Stimulated activated effector memory CD8-positive, alpha-beta T cell treated with anti-CD3 and anti-CD28 coated beads, Interleukin-12 subunit alpha, Interleukin-12 subunit beta, amount 100 ng/mL, for 72 hours (primary cell): ENCODE results near the gene RBM23.
A peak's percentile ranks its signal among the peaks of the same experiment; 100 is the strongest.

Experiments
- ATAC-seq: fragments of 150-1000 bp; cut with Tn5 transposase; 2 replicates; pipeline ENCODE4 v1.10.0; 2021
- DNase-seq, 2 donors: peaks; one replicate each; pipeline ENCODE4 v3.0.0; 2021 to 2022; ENCODE audit warnings: low spot score in 2 of 2
- H3K27ac Mint-ChIP-seq: one replicate; pipeline ENCODE4 v1.8.0; 2022; ENCODE audit warnings: mild to moderate bottlenecking, mixed read lengths
- H3K36me3 Mint-ChIP-seq: one replicate; pipeline ENCODE4 v1.8.0; 2022; ENCODE audit warnings: mild to moderate bottlenecking, mixed read lengths
- H3K4me1 Mint-ChIP-seq: one replicate; pipeline ENCODE4 v1.8.0; 2022; ENCODE audit warnings: mixed read lengths
- H3K4me3 Mint-ChIP-seq: one replicate; pipeline ENCODE4 v1.8.0; 2022; ENCODE audit warnings: mild to moderate bottlenecking, mixed read lengths
- H3K9me3 Mint-ChIP-seq: one replicate; pipeline ENCODE4 v1.8.0; 2022; ENCODE audit warnings: mixed read lengths

RBM23 gene

GRCh38 chr14:22850944-22851764, 67.8 kb downstream of the RBM23 start:
- peak; percentile 87 for ATAC-seq
- Mint-ChIP-seq H3K36me3 (peaks cover 4% of the 10 kb centered on the region), H3K27ac (peak overlapping the region; percentile 63), H3K4me3 (peak overlapping the region; percentile 19), H3K4me1 (peaks cover 20% of the 10 kb centered on the region), H3K9me3 (no peaks in the 10 kb centered on the region)
- DNase-seq, result peak in 1 of 2 donors; percentile 72

GRCh38 chr14:22849212-22849819, 69.6 kb downstream of the RBM23 start:
- Mint-ChIP-seq H3K4me3 (no peak overlapping the region), H3K9me3 (no peaks in the 10 kb centered on the region), H3K27ac (peak overlapping the region; percentile 59), H3K4me1 (peaks cover 20% of the 10 kb centered on the region), H3K36me3 (peaks cover 4% of the 10 kb centered on the region)
- no peak for DNase-seq
- ATAC-seq, result no peak

- Mint-ChIP-seq H3K9me3 (no peaks in the 10 kb centered on the region), H3K4me3 (no peak overlapping the region), H3K4me1 (peaks cover 20% of the 10 kb centered on the region), H3K27ac (peak overlapping the region; percentile 59), H3K36me3 (peaks cover 4% of the 10 kb centered on the region)
- ATAC-seq (no peak), DNase-seq (no peak)
Measured at GRCh38 chr14:22848351-22849164, 70.4 kb downstream of the RBM23 start.

- DNase-seq (no peak), ATAC-seq (no peak)
- peaks cover 14% of the 10 kb centered on the region for H3K4me1 Mint-ChIP-seq
- H3K4me3 Mint-ChIP-seq, result no peak overlapping the region
- no peak overlapping the region for H3K27ac Mint-ChIP-seq
- peaks cover 4% of the 10 kb centered on the region for H3K36me3 Mint-ChIP-seq
- no peaks in the 10 kb centered on the region for H3K9me3 Mint-ChIP-seq
Measured at GRCh38 chr14:22847661-22848341, 71.1 kb downstream of the RBM23 start.

GRCh38 chr14:22846811-22847307, 72.1 kb downstream of the RBM23 start:
- H3K4me3 Mint-ChIP-seq, result no peak overlapping the region
- DNase-seq (no peak), ATAC-seq (no peak)
- no peaks in the 10 kb centered on the region for H3K9me3 Mint-ChIP-seq
- H3K27ac Mint-ChIP-seq, result peak overlapping the region; percentile 59
- peaks cover 11% of the 10 kb centered on the region for H3K4me1 Mint-ChIP-seq
- H3K36me3 Mint-ChIP-seq, result peaks cover 4% of the 10 kb centered on the region

- H3K27ac Mint-ChIP-seq, result peak overlapping the region; percentile 59
- no peaks in the 10 kb centered on the region for H3K9me3 Mint-ChIP-seq
- no peak overlapping the region for H3K4me3 Mint-ChIP-seq
- DNase-seq (no peak), ATAC-seq (no peak)
- peaks cover 3% of the 10 kb centered on the region for H3K4me1 Mint-ChIP-seq
- H3K36me3 Mint-ChIP-seq, result peaks cover 4% of the 10 kb centered on the region
Measured at GRCh38 chr14:22845821-22846625, 72.9 kb downstream of the RBM23 start.

- no peak overlapping the region for H3K4me3 Mint-ChIP-seq
- ATAC-seq (no peak), DNase-seq (no peak)
- H3K27ac Mint-ChIP-seq, result no peak overlapping the region
- H3K9me3 Mint-ChIP-seq, result no peaks in the 10 kb centered on the region
- peaks cover 4% of the 10 kb centered on the region for H3K36me3 Mint-ChIP-seq
- H3K4me1 Mint-ChIP-seq, result no peaks in the 10 kb centered on the region
Measured at GRCh38 chr14:22845103-22845394, 73.9 kb downstream of the RBM23 start.

- Mint-ChIP-seq H3K9me3 (no peaks in the 10 kb centered on the region), H3K27ac (no peak overlapping the region), H3K4me3 (no peak overlapping the region), H3K36me3 (peaks cover 4% of the 10 kb centered on the region), H3K4me1 (no peaks in the 10 kb centered on the region)
- ATAC-seq (no peak), DNase-seq (no peak)
Measured at GRCh38 chr14:22844221-22845102, 74.5 kb downstream of the RBM23 start.
